Bone marrow (tissue), 2 donors: ENCODE results near the gene HMGCR.
"Not testable (repeated sequence)": the region's sequence is repeated elsewhere in the genome, so short reads cannot be mapped to it uniquely, and the experiment has no call there.

Experiments
- DNase-seq, 2 donors: peaks; one replicate each; lab custom pipeline; 2025; lab: John Stamatoyannopoulos, UW

The HMGCR gene

DNA sequence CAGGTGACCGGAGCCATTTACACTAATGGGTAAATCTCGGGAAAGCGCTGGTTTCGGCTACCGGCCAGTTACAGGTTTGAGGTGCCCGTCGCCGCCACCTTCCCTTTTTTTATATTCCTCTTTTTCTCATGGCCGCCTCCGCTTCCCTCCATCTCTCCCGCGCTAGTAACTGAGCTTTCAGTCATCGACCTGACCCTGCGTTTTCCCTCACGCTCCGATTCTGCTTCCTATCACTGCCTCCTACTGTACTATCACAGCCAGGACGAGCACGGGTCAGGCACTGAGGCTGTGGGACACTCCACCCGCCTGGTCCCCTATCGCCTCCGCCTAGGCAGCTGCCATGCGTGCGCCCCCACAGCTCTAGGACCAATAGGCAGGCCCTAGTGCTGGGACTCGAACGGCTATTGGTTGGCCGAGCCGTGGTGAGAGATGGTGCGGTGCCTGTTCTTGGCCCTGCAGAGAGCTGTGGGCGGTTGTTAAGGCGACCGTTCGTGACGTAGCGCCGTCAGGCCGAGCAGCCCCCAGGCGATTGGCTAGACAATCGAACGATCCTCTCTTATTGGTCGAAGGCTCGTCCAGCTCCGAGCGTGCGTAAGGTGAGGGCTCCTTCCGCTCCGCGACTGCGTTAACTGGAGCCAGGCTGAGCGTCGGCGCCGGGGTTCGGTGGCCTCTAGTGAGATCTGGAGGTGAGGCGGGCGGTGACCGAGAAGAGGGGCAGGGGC lies at the start of gene HMGCR:
HMGCR (plus strand) TSS at position 606 of the 722 bp plus-strand sequence. CDS start 5,386 bp downstream, outside the sequence.
- peak; percentile 69 to 99 for DNase-seq

DNA sequence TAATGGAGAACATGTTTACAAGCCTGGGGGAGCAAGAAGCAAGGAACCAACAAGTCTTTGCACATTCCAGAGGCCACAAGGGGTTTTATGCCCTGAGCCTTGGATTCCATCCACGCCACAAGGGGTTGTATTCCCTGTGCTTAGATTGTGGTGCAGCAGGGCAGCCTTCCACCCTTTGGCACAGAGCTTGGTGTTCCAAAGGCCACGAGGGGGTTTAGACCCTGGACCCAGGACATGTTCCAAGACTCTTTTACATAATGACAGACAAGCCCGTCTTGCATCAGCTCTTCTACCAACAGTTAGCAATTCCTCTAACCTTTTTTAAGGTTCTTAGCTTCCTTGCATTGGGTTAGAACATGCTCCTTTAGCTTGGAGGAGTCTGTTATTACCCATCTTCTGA lies 45.2 kb upstream of the HMGCR start:
- DNase-seq: not testable (repeated sequence)

DNA sequence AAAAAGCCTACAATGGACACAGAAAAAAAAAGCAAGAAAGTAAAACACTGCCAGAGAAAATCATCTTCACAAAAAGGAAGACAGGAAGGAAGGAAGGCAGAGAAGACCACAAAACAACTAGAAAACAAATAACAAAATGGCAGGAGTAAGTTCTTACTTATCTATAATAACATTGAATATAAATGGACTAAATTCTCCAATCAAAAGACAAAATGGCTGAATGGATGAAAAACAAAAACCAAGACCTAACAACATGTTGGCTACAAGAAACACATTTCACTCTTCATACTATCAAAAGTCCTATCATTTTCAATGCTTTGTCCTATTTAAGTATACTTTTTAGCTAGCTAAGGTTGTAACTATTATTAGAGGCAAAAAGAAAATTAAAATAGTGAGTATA lies 36.9 kb upstream of the HMGCR start:
- no peak for DNase-seq

GRCh38 chr5:75303419-75303818 lies 33.6 kb upstream of the HMGCR start:
- DNase-seq: no peak

DNA sequence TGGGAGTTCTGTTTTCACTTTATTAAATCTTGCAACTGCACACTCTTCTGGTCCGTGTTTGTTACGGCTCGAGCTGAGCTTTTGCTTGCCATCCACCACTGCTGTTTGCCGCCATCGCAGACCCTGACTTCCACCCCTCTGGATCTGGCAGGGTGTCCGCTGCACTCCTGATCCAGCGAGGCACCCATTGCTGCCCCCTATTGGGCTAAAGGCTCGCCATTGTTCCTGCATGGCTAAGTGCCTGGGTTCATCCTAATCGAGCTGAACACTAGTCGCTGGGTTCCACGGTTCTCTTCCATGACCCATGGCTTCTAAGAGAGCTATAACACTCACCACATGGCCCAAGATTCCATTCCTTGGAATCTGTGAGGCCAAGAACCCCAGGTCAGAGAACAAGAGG lies 32.5 kb upstream of the HMGCR start:
- DNase-seq: not testable (repeated sequence)

GRCh38 chr5:75306746-75307145 lies 30.3 kb upstream of the HMGCR start:
- no peak for DNase-seq

DNA sequence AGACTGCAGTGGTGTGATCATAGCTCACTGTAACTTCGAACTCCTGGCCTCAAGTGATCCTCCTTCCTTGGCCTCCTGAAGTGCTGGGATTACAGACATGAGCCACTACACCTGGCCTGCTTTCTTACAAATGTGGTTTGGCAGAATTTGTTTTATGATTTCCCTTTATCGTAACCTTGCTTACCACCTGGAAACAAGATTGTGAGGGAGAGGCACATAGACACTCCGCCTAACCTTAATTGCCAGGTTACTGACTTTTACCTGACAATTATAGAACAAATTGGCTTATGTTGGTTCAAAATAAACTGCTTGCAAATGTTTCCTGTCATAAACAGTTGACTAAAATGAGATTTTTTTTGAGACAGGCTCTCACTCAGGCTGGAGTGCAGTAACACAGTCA lies 26.8 kb upstream of the HMGCR start:
- DNase-seq: no peak

GRCh38 chr5:75319148-75319547 lies 17.9 kb upstream of the HMGCR start:
- not testable (repeated sequence) for DNase-seq

- DNase-seq: no peak
Observed at GRCh38 chr5:75319638-75320037, 17.4 kb upstream of the HMGCR start.

- peak in 1 of 2 donors; percentile 12 for DNase-seq
Observed at GRCh38 chr5:75320371-75320770, 16.6 kb upstream of the HMGCR start.

- no peak for DNase-seq
Observed at GRCh38 chr5:75322066-75322465, 15.0 kb upstream of the HMGCR start.

DNA sequence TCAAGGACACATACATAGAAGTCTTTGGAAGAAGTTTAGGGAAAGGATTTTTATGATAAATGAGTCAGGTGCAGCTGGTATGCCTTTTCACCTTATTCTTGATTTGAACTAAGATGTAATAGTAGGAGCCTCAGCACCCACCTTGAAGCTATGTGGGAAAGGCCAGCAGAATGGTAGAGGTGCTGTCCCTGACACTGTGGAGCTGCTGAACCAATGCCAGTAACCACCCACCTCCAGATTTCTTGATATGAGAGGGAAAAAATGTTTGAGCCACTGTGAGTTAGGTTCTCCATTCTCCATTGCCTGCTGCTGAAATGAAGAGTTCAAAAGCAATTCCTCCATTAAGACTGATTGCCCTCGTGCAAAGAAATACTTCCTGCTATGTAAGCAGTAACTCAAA lies 12.2 kb upstream of the HMGCR start:
- DNase-seq: no peak

DNA sequence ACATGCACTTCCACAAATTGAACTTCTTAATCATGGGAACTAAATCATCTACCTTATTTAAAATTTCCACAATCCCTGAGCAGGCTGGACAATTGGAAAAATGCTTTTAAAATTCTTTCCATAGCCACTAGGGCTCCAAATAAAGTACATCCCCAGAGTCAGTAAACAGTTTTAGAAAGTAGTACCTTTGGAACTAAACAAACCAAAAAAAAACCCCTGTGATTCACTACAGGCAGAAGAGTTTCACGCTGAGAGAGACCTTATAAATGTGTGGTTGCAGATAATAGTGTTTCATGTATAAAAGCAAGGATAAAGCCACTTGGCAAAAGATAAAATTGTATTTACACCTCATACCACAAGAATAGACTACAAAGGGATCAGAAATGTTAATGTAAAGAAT lies 11.8 kb upstream of the HMGCR start:
- DNase-seq: no peak

DNA sequence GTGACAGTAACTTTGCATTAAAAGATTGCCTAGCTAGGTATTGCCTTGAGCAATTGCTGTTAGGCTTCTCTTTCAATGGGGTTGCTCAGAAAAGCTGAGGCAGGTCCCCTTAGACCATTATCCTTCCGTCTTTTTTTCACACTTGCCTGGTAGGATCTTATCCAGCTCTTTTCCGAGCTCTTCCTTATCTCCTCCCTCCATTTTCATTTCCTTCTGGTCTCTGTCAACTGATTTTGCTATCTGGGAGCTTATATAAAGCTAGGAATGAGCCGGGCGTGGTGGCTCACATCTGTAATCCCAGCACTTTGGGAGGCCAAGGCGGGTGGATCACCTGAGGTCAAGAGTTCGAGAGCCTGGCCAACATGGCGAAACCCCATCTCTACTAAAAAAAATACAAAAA lies 6.6 kb upstream of the HMGCR start:
- DNase-seq: no peak

DNA sequence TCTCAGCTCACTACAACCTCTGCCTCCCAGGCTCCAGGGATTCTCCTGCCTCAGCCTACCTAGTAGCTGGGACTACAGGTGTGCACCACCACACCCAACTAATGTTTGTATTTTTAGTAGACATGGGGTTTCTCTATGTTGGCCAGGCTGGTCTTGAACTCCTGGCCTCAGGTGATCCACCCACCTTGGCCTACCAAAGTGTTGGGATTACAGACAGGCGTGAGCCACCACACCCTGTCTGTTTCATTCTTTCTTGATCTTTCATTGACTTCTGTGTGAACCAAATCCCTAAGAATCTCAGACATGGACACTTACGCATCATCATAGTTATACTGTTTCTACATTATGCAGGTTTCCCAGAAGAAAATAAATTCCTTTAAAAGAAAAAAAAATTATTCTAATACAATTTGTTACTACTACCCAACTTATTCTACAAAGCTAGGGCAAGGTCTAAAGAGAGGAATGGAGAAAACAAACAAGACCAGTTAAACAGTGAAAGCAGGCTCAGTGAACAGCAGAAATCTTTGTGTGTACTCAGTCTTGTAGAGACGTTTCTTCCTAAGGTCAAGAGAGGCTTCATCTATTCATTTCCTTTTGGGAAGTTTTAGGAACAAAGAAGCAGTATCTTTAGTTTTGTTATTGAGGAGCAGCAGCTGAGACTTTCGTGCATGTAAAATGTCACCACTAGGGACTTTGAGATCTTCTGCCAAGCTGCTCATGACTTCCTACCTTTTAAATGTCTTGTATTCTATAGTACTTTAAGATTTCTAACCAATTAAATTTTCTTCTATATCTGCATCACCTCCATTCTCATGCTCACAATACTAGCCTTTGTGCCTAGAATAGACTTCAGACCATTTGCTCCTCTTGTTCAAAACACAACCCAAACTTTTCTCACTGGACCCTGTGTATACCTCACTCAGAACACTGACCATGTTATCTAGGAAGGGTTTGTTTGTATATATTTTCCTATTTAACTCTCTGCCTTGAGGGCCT lies 5.6 kb upstream of the HMGCR start:
- DNase-seq: no peak

GRCh38 chr5:75333759-75334158 lies 3.3 kb upstream of the HMGCR start:
- not testable (repeated sequence) for DNase-seq

DNA sequence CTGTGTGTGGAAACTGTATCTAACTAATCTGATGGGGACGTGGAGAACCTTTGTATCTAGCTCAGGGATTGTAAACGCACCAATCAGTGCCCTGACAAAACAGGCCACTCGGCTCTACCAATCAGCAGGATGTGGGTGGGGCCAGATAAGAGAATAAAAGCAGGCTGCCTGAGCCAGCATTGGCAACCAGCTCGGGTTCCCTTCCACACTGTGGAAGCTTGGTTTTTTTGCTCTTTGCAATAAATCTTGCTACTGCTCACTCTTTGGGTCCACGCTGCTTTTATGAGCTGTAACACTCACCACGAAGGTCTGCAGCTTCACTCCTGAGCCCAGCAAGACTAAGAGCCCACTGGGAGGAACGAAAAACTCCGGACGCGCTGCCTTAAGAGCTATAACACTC lies 2.6 kb upstream of the HMGCR start:
- not testable (repeated sequence) for DNase-seq

DNA sequence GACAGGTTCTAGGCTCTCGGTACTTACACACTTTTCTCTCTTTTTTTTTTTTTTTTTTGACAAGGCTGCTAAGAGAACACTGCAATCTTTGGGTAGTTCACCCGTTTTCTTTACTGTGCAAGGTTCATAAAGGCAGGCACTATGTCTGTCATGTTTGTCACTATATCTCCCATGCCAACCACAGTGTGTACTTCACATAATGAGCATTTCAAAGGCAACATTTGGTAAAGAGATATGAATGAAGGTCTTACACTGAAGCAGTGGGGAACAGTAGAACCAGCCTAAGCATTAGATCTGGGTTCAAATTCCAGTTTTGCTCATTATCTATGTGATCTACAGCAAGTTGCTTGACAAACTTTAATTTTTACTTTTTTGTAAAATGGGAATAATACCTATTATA lies 1.5 kb upstream of the HMGCR start:
- DNase-seq: no peak

DNA sequence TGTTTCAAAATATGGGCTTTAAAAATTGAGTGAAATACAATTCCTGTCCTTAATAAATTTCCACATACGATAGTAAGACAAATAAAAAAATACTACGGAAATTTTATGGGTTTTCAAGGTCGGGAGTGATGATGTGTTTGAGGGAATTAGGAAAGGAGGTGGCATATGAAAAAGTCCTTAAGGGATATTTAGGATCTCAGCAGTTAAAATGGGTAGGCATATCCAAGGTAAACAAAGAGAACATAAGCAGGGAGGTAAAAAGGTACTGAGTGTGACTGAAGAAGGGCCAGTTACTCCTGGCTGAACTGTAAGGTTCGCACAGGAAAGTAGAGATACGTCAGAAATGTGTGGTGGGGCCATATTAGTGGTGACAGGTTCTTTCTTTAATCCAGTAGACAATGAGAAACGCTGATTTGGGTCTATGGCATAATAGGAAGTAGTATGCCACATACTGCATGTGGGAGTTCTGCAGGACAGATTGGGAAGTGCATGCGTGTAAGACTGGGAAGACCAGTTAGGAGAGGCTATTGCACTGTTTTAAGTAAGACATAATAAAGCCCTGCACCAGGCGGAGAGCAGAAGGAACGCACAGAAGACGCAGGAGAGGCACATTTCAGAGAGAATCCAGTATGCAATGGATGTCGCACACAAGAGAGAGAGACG lies 937 bp upstream of the HMGCR start:
- peak in 1 of 2 donors; percentile 64 for DNase-seq

GRCh38 chr5:75337366-75338021 lies 474 bp downstream of the HMGCR start:
- peak in 1 of 2 donors; percentile 69 for DNase-seq

DNA sequence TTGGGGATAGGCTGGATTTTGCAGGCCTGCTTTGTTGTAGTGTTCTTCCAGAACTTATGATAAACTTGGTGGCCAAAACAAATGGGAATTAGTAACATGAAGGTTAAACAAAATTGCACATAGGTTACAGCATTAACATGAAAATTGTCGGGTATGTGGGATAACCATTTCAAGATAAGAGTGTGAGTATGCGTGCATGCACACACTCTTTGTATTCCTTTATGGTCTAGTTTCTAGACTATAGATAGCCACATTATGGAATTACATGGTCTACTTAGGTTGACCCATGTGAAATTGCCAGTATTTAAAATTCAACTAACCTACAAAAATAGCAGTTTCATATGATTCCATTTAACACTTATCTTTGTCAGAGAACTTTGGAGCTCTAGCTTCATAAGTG lies 1.4 kb downstream of the HMGCR start:
- no peak for DNase-seq
